HepG2 (cell line): Measurements from ENCODE around the gene PRDM15. TPM values are rescaled to one million over a fixed set of nuclear protein-coding genes. Genes with fewer than 3 reads are reported as not detected.

Experiments used
- ATAC-seq: fragments of 200-7000 bp; cut with Tn5 transposase; 3 replicates; pipeline ENCODE4 v1.9.1; 2020; ENCODE audit warnings: mild to moderate bottlenecking, moderate library complexity
- BruUV-seq: library from RNA; stranded (reverse); fragments of 400-500 nt; replicated peaks from 2 replicates; lab custom pipeline; 2021; lab: Mats Ljungman, UMichigan
- CTCF ChIA-PET: fragments of 300-600 bp; formaldehyde crosslinking; extraction: SDS; loops from one replicate; lab custom pipeline; 2021; ENCODE audit warnings: low total read pairs, inconsistent platforms, low intra/inter-chr PET ratio; lab: Yijun Ruan, JAX
- POLR2A ChIA-PET: fragments of 350-600 bp; sonication (Branson Sonifier 250); formaldehyde crosslinking; loops from one replicate; lab custom pipeline; 2020; ENCODE audit warnings: antibody characterized with exemption, inconsistent platforms; lab: Yijun Ruan, JAX
- DNase-seq: peaks from one replicate; pipeline ENCODE4 v3.0.0-alpha.2; 2015; ENCODE audit warnings: low spot score
- FAIRE-seq: peaks from 3 replicates; lab custom pipeline; 2011; peaks lifted over from hg19 to GRCh38; lab: Jason Lieb, UNC
- H2AFZ ChIP-seq: one replicate; pipeline ENCODE4 v1.6.1; 2011; ENCODE audit warnings: low read length, inconsistent platforms
- H3K27ac ChIP-seq: fragments of 300-600 bp; 3 replicates; pipeline ENCODE4 v1.8.0; 2011; ENCODE audit warnings: mixed run types, mild to moderate bottlenecking, mixed read lengths, low read length, inconsistent platforms; ENCODE audit not compliant: insufficient read depth; ENCODE audit errors: extremely low read length
- H3K27me3 ChIP-seq, 2 experiments: fragments of 200-600 bp in 1 of 2; 2 replicates in 1 of 2; 3 replicates in 1 of 2; pipeline versions ENCODE4 v1.6.0 to v1.8.0; 2011; ENCODE audit warnings: low read length in 2 of 2, mild to moderate bottlenecking in 2 of 2, moderate library complexity in 2 of 2, inconsistent platforms in 1 of 2; ENCODE audit not compliant: insufficient read depth in 2 of 2, control insufficient read depth in 1 of 2
- H3K36me3 ChIP-seq, 2 experiments: fragments of 200-600 bp in 1 of 2; replicated peaks in 1 of 2; 2 replicates in 1 of 2; 3 replicates in 1 of 2; pipeline versions ENCODE4 v1.5.1 to v1.8.0; 2011; ENCODE audit warnings: low read length in 2 of 2, inconsistent platforms in 1 of 2; ENCODE audit not compliant: insufficient read depth in 2 of 2, control insufficient read depth in 1 of 2
- H3K4me1 ChIP-seq: 2 replicates; pipeline ENCODE4 v1.5.1; 2012; ENCODE audit warnings: low read length, inconsistent platforms; ENCODE audit not compliant: insufficient read depth
- H3K4me2 ChIP-seq: 2 replicates; pipeline ENCODE4 v1.6.0; 2011; ENCODE audit warnings: low read depth, low read length, inconsistent platforms
- H3K4me3 ChIP-seq, 3 experiments: fragments of 200-600 bp in 1 of 3; sonication (generic), shearing (Covaris generic) in 1 of 3; replicated peaks in 1 of 3; 2 replicates each; pipeline ENCODE4 v1.5.1; 2011 to 2016; ENCODE audit warnings: low read length in 3 of 3, inconsistent platforms in 2 of 3, low read depth in 2 of 3, mild to moderate bottlenecking in 2 of 3, control low read depth in 1 of 3, mixed read lengths in 1 of 3; ENCODE audit not compliant: insufficient read depth in 1 of 3
- H3K79me2 ChIP-seq: one replicate; pipeline ENCODE4 v1.6.1; 2011; ENCODE audit warnings: low read length, inconsistent platforms; ENCODE audit not compliant: insufficient read depth
- H3K9ac ChIP-seq: 2 replicates; pipeline ENCODE4 v1.6.0; 2011; ENCODE audit warnings: mild to moderate bottlenecking, low read depth, low read length, inconsistent platforms; ENCODE audit not compliant: insufficient read depth
- H3K9me3 ChIP-seq: 2 replicates; pipeline ENCODE4 v1.5.1; 2012; ENCODE audit warnings: mild to moderate bottlenecking, low read length
- H4K20me1 ChIP-seq: 2 replicates; pipeline ENCODE4 v1.6.0; 2011; ENCODE audit warnings: inconsistent platforms, mild to moderate bottlenecking, low read length, moderate library complexity; ENCODE audit not compliant: insufficient read depth
- IKZF1 ChIP-seq: fragments of 450-650 bp; IDR thresholded peaks from 2 replicates; pipeline ENCODE4 v1.7.1; 2016
- ZNF136 ChIP-seq: sonication (generic); formaldehyde crosslinking; IDR thresholded peaks from 2 replicates; pipeline ENCODE4 v1.8.1; 2022; ENCODE audit warnings: low read depth, mild to moderate bottlenecking, moderate library complexity, missing genetic modification reagents
- ZNF24 ChIP-seq: fragments of 450-650 bp; IDR thresholded peaks from 2 replicates; pipeline ENCODE4 v1.6.1; 2017; ENCODE audit warnings: antibody characterized with exemption, mild to moderate bottlenecking
- ZNF263 ChIP-seq: sonication (generic); formaldehyde crosslinking; IDR thresholded peaks from 2 replicates; pipeline ENCODE4 v1.4.0; 2020; ENCODE audit warnings: missing genetic modification reagents
- ZNF383 ChIP-seq: sonication (generic); formaldehyde crosslinking; IDR thresholded peaks from 2 replicates; pipeline ENCODE4 v1.4.0; 2020; ENCODE audit warnings: missing genetic modification reagents, mild to moderate bottlenecking, borderline replicate concordance
- ZNF451 ChIP-seq: sonication (generic); formaldehyde crosslinking; IDR thresholded peaks from 2 replicates; pipeline ENCODE4 v1.5.0; 2020; ENCODE audit warnings: mild to moderate bottlenecking, missing genetic modification reagents
- ZNF543 ChIP-seq: sonication (generic); formaldehyde crosslinking; IDR thresholded peaks from 2 replicates; pipeline ENCODE4 v1.4.0; 2020; ENCODE audit warnings: mild to moderate bottlenecking, missing genetic modification reagents
- ZNF678 ChIP-seq: sonication (generic); formaldehyde crosslinking; IDR thresholded peaks from 2 replicates; pipeline ENCODE4 v1.4.0; 2020; ENCODE audit warnings: mild to moderate bottlenecking, missing genetic modification reagents
- WGBS: methylation state at CpG from one replicate; pipeline ENCODE4 v1.1.6; 2017; ENCODE audit warnings: low lambda C conversion rate; 5-methylcytosine and 5-hydroxymethylcytosine counted together
- in situ Hi-C: cut with HindIII; loops from 2 replicates; pipeline ENCODE4 v1.10.0; 2017; ENCODE audit warnings: low pct_unique_long_range_greater_than_20kb; ENCODE audit not compliant: extremely low pct_ligation_motif_present
- intact Hi-C: fragments of 100-400 bp; cut with micrococcal nuclease; formaldehyde crosslinking; loops from one replicate; pipeline ENCODE4 v1.10.0; 2022; ENCODE audit not compliant: unreplicated experiment
- polyA plus RNA-seq, 8 experiments: library from polyadenylated mRNA; depleted of rRNA in 3 of 8; stranded (reverse) in 7 of 8; unstranded in 1 of 8; fragments of >200 nt; fragmentation: Illumina TruSeq in 4 of 8; extraction: Trizol in 4 of 8; gene quantifications; 2 replicates each; pipeline versions ENCODE4 v1.2.1 to v1.2.3, GENCODE V29; 2011 to 2016; ENCODE audit warnings: low read depth in 4 of 8, missing spikeins in 1 of 8, mixed read lengths in 1 of 8; ENCODE audit not compliant: insufficient read depth in 1 of 8
- total RNA-seq, 5 experiments: library from RNA; depleted of rRNA; stranded (reverse); fragments of >200 nt; fragmentation: Illumina TruSeq; extraction: Trizol; gene quantifications; 2 replicates each; pipeline ENCODE4 v1.2.3, GENCODE V29; 2016; ENCODE audit warnings: low read depth in 1 of 5
- TF ChIP-seq, protein P1 (sequence below): IDR thresholded peaks from 2 replicates; pipeline ENCODE4 v1.6.1; 2012; ENCODE audit warnings: low read length, improper control_type of control experiment

The PRDM15 gene
- total and polyA plus RNA-seq, 2 of the 13 experiments (the other 11 are each of a cell fraction or from before 2014, with no cell fraction given): 4.0 to 6.9 TPM

DNA sequence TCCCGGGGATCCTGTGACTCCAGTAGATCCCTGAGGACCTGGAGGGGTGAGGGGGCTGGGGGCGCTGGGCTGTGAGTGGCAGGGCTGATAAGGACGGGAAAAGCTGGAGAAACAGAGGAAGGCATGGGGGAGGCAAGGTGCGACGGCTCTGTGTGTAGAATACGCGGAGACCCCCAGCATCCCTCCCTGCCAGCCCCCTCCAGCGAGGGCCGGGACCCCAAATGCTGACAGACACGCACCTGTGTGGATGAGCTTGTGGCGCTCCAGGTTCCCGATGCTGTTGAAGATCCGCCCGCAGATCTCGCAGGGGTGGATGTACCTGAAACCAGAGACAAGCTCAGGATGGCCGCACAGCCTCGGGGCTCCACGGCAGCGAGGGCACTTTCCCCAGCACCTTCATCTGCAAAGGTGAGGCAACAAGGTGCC, 59.3 kb downstream of the PRDM15 start:
- ChIA-PET POLR2A (no interaction called here), CTCF (no interaction called here)
- Histone ChIP-seq H3K27ac (no peak overlapping the region), H2AFZ (no peak overlapping the region), H3K79me2 (no peaks in the 10 kb centered on the region), H3K9me3 (no peaks in the 10 kb centered on the region), H3K27me3 (no peaks in the 10 kb centered on the region; a peak in 1 of 5 replicates), H3K4me3 (no peak overlapping the region), H3K36me3 (peaks cover 2 to 12% of the 10 kb centered on the region in 2 experiments; a peak in 4 of 5 replicates), H3K9ac (no peak overlapping the region), H3K4me1 (no peaks in the 10 kb centered on the region), H3K4me2 (no peak overlapping the region), H4K20me1 (no peaks in the 10 kb centered on the region)
- in situ Hi-C loops: no loop called here
- DNase-seq (no peak), ATAC-seq (no peak), FAIRE-seq (no peak)
- BruUV-seq: no TSS peak
- 96% methylated on average over 15 of the region's 19 CpGs for WGBS
- intact Hi-C loops: loop anchor here (5.0 kb wide), 1 partner anchor 53 kb away; the partner anchor contains the start of gene RIPK4
- TF ChIP-seq ZNF451 (CRISPR knock-in tag): no peak
- TF ChIP-seq ZNF136 (CRISPR knock-in tag): no peak
- no peak for TF ChIP-seq ZNF24
- no peak for TF ChIP-seq ZNF263
- no peak for TF ChIP-seq ZNF678 (CRISPR knock-in tag)
- no peak for TF ChIP-seq ZNF383 (CRISPR knock-in tag)
- TF ChIP-seq, protein P1, sequence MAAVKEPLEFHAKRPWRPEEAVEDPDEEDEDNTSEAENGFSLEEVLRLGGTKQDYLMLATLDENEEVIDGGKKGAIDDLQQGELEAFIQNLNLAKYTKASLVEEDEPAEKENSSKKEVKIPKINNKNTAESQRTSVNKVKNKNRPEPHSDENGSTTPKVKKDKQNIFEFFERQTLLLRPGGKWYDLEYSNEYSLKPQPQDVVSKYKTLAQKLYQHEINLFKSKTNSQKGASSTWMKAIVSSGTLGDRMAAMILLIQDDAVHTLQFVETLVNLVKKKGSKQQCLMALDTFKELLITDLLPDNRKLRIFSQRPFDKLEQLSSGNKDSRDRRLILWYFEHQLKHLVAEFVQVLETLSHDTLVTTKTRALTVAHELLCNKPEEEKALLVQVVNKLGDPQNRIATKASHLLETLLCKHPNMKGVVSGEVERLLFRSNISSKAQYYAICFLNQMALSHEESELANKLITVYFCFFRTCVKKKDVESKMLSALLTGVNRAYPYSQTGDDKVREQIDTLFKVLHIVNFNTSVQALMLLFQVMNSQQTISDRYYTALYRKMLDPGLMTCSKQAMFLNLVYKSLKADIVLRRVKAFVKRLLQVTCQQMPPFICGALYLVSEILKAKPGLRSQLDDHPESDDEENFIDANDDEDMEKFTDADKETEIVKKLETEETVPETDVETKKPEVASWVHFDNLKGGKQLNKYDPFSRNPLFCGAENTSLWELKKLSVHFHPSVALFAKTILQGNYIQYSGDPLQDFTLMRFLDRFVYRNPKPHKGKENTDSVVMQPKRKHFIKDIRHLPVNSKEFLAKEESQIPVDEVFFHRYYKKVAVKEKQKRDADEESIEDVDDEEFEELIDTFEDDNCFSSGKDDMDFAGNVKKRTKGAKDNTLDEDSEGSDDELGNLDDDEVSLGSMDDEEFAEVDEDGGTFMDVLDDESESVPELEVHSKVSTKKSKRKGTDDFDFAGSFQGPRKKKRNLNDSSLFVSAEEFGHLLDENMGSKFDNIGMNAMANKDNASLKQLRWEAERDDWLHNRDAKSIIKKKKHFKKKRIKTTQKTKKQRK: no peak
- no peak for TF ChIP-seq IKZF1
- no peak for TF ChIP-seq ZNF543 (CRISPR knock-in tag)
- TF ChIP-seq, all 625 proteins: peak for 0
